ENCODE data around the gene MYO1E. TPM values are rescaled to one million over a fixed set of nuclear protein-coding genes. Genes with fewer than 3 reads are reported as not detected.

MYO1E gene
- total and polyA plus RNA-seq, 2 of the 8 experiments (the other 6 are each of a cell fraction or from before 2014, with no cell fraction given), result 19.6 to 142 TPM

DNA sequence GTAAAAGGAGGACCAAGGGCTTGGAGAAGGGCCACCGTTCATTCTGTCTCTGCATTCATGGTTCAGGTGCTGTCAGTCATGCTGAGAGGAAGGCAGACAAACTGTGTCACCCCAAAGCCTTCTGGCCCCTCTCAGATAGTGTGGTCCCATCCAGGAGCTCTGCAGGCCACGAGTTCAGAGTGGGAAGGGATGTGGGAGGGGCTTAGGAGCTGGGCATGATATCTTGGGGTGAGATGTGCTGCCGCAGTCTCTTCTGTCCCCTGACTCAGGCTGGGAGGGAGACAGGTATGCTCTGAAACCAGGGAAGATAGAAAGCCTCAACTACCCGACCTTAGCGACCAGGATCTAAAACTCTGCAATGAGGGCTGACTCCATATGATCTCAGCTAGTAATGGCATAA is 19.6 kb upstream of the MYO1E start (continued):
- TF ChIP-seq JUND (IDR thresholded peaks at IDR 0.05; ENCODE audit: low read length) (no peak), FOSL1 (IDR thresholded peaks at IDR 0.05; ENCODE audit: insufficient read depth, low read depth, low read length) (no peak)
